Raji (cell line): Measurements from ENCODE around the gene ITSN1.

Experiments used
- POLR2A ChIP-seq: IDR thresholded peaks from 2 replicates; pipeline ENCODE4 v1.6.1; 2011; ENCODE audit warnings: low read depth, low read length, control low read depth; ENCODE audit not compliant: insufficient read depth

Gene ITSN1

GRCh38 chr21:33767236-33767635 is 124.9 kb downstream of the ITSN1 start:
- no peak for TF ChIP-seq POLR2A

DNA sequence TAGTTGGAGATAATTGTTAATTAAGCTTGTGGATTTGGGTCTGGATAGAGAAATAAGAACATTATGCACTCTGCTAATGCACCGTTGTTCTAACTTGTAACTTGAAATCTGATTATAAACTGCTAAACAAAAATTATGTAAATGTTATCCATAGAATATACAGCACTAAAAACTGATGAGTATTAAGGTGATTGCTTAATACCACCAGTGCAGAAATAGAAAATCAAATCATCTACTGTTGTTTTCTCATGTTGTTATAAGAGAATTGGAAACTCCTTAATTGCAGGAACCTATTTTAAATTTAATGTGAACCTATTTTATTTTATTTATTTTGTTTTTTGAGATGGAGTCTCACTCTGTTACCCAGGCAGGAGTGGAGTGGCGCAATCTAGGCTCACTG is 125.7 kb downstream of the ITSN1 start:
- TF ChIP-seq POLR2A: no peak

GRCh38 chr21:33769057-33769456 is 126.8 kb downstream of the ITSN1 start:
- no peak for TF ChIP-seq POLR2A

GRCh38 chr21:33770542-33770941 is 128.2 kb downstream of the ITSN1 start:
- no peak for TF ChIP-seq POLR2A

DNA sequence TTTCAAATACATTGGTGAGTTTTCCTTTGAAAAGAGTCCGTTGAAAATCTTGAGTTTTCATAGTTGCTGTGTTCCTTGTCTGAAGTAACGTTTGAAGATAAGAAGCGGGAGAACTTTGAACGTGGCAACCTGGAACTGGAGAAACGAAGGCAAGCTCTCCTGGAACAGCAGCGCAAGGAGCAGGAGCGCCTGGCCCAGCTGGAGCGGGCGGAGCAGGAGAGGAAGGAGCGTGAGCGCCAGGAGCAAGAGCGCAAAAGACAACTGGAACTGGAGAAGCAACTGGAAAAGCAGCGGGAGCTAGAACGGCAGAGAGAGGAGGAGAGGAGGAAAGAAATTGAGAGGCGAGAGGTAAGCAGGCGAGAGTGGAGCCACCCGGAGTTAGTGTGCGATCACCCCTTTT is 129.7 kb downstream of the ITSN1 start:
- TF ChIP-seq POLR2A: no peak

GRCh38 chr21:33774551-33774950 is 132.2 kb downstream of the ITSN1 start:
- no peak for TF ChIP-seq POLR2A

- TF ChIP-seq POLR2A: no peak
These were observed 133.0 kb downstream of the ITSN1 start for GRCh38 chr21:33775100-33775828.

DNA sequence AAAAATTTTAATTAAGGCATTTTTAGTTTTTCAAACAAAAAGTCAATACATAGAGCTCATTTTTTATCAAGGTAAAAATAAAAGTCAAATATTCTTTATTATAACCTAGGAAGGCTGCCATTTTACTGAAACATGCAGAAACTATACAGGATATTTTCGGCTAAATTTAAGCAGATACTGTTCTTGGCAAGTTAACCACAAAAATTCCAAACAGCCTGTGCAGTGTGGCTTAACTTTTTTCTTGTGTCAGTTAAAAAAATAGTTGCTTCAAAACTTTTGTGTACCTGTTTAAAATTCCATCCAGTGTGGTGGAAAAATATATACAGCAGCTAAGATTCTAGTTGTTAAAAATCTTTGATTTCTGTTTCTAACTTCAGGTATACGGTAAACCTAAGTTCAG is 138.3 kb downstream of the ITSN1 start:
- TF ChIP-seq POLR2A: no peak

- no peak for TF ChIP-seq POLR2A
These were observed 138.8 kb downstream of the ITSN1 start for GRCh38 chr21:33781121-33781520.

GRCh38 chr21:33783187-33783979 is 141.1 kb downstream of the ITSN1 start:
- TF ChIP-seq POLR2A: no peak

DNA sequence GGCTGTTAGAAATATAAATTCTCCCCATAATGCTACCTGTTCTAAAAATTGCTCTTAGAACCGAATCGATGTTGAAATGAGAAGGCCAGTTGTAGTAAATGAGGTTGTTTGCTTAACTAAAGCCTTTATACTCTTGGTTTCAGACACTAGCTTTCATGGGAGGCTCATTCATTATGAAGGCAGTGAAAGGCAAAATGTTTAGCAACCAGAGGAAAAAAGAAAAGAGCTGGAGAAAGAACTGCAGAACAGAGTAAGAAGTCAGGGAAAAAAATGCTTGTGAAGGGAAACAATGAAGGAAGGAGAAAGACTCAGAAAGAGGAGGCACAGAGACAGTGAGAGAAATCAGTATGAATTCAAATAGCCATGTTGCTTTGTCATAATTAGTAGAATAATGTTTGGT is 145.1 kb downstream of the ITSN1 start:
- TF ChIP-seq POLR2A: no peak

DNA sequence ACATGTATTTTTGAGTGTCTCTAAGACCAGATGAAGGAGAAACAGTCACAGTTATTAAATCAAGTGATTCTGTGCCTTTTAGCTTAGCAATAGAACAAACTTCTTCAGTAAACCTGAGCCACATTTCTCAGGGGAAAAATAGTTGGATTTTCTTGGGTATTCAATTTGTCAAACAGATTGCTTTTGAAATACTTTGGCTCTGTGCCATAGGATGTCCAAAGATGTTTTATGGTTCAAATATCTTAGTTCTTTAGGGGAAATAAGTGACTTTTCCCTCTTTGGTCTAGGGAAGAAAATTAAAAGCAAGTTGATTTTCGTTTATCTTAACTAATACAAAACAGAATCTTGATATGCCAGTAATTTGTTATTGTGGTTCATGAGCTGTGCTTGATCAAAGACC is 147.4 kb downstream of the ITSN1 start:
- no peak for TF ChIP-seq POLR2A

GRCh38 chr21:33791073-33791472 is 148.8 kb downstream of the ITSN1 start:
- TF ChIP-seq POLR2A: no peak

GRCh38 chr21:33794596-33794995 is 152.3 kb downstream of the ITSN1 start:
- no peak for TF ChIP-seq POLR2A

DNA sequence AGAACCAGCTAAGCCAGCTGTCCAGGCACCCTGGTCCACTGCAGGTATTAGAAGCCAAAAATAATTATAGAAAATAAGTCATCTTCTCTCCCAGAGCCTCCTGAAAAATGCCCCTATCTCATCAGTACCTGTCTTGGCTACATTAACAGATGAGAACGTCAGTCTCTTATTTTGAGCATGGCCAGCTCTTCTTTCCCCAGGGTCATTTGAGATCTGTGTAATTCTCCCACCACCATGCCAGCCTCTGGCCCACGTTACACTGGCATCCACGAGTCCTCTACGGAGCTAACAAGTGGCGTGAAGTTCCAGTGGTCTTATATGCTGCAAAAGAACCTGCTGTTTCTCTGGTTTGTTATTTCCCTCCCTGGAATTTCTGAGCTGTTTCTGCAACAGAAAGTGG is 155.3 kb downstream of the ITSN1 start:
- no peak for TF ChIP-seq POLR2A

DNA sequence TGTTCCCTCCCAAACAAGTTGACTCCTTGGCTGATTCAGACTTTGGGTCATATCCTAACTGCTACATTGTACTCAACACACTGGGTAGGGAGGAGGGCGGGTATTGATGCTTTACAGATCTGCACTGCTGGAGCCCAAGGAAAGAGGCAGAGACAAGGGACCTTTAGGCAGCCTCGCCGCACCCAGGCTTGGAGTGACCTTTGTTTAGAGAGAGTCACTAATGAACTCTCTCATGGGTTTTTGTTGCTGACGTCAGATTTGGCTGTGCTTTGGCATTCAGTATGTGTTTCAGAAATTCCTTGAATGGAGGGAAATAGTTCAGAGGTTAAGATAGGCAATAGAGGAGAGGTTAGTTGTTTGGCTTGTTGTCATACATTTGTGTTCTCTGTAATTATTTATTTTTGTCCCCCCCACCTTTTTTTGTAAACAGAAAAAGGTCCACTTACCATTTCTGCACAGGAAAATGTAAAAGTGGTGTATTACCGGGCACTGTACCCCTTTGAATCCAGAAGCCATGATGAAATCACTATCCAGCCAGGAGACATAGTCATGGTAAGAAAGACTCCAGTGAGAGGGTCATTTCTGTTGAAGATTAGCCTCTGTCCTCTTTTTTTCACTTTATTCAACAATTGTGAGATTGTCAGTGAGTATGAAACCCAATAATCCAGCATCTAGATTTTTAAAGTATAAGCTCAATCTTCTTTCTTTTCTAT is 157.2 kb downstream of the ITSN1 start:
- TF ChIP-seq POLR2A: no peak
